ENCODE measurements around the gene TBXAS1.

Gene TBXAS1

DNA sequence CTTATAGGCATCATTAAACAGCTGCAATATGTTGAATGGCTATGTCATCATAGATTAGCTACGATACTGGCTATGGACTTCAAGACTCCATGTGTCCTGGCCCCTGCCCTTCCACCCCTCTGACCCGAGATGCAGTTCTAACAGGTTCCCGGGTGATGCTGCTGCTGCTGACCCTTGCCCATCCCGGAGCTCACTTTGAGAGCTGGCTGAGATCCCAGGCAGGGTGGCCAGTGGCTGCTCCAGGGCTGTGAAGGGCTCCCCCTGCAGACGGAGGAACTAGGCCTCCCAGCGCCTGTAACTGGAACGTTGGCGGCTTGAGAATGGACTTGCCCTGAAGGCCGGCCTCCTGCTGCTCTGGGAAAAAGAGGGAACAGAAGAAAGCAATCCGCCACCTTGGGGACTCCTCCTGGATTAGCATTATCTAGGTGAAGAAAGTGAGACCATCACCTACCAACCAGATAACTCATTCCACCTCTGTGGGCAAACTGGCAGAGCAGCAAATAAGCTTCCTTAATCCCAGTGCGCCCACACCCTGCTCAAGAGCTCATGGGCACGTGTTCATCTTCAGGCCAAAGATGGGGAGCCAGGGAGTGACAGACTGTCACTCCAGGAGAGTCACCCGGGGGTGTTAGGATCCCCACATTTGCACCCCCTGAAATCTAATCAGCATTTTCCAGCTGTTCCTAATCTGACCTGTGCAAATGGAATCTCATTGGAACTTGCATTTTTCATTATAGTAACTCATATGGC, 176.9 kb downstream of the TBXAS1 start:
- no peak for DNase-seq

DNA sequence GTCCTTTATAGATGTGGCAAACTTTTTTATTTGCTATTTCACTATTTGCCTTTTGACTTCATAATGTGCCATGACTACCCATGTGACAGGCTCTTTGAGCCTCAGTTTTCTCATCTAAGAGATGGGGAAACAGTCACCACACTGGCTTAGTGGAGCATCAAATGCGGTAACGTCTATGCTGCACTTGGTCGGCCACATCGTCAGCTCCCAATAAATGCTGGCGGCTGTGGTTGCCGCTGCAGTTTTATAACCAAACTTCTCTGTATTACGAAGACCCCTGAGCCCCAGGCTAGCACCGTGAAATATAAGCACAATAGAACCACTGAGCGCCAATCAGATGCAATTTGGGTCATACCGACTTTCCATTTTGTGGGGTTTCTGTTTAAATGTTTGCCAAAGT, 177.5 kb downstream of the TBXAS1 start:
- DNase-seq, result no peak

DNA sequence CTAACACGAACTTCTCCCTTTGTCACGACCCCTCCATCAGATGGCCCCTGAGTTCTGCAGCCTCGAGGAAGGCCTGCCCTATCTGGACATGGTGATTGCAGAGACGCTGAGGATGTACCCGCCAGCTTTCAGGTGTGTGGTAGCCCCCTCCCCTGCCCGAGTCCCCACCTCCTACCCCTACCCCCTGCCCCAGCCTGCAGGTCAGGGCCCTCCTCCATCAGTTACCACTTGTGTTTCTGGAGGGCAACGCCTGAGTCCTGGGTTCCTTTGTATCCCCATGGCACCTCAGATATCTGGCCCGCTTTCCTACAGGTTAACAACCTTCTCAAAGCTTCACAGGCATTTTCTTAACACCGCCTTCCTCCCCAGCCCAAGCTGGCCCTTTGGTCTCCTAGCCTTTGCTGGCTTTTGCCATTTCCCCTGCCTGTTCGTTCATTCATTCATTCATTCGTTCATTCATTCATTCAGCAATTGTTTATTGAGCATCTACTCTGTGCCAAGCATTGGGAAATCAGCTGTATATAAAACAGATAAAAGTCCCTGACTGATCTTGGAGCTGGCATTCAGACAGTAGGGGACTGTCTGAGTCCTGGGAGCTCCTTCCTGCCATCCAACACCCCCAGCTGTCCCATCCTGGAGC, 178.1 kb downstream of the TBXAS1 start:
- no peak for DNase-seq

DNA sequence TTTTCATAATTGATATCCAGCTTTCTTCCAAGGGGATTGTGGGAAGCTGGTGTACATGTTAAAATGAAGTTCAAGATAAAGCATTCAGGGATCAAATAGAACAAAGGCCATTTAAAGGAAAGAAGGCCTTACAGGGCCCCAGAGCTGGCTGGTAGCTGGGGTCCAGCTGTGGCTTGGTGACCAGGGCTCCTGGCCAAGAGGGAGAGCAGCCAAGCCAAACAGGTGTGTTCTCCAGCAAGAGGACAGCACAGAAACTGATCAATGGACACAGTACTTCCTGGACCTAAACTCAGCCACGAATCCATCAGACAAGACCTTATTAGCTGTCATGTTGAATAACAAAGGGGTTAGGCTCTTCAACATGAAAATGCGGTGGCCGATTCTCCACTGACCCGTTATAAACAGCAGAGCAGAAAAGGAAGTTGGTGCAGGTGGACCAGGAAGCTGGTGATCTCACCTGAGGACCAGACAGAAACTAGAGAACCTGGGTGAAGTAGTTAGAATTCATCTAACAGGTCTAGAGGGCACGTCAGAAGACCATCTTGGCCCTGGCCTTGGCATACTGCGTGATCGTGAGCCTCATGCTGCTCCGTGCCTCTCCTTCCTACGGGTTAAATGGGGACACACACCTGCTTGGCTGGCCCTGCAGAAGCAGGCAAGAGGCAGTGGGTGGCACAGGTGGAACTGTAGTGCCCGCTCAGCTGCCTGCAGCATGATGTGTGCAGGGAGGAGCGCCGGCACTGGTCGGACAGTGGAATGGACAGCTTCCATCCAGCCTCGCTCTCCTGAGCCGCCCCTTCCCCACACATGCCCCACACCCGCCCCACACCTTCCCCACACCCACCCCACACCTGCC, 179.9 kb downstream of the TBXAS1 start:
- DNase-seq, result no peak

DNA sequence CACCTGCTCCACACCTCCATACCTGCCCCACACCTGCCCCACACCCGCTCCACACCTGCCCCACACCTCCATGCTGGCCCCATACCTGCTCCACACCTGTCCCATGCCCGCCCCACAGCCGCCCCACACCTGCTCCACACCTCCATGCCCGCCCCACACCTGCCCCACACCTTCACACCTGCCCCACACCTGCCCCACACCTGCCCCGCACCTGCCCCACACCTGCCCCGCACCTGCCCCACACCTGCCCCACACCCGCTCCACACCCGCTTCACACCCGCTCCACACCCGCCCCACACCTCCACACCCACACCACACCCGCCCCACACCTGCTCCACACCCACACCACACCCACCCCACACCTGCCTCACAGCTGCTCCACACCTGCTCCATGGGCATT, 180.7 kb downstream of the TBXAS1 start:
- no peak for DNase-seq

DNA sequence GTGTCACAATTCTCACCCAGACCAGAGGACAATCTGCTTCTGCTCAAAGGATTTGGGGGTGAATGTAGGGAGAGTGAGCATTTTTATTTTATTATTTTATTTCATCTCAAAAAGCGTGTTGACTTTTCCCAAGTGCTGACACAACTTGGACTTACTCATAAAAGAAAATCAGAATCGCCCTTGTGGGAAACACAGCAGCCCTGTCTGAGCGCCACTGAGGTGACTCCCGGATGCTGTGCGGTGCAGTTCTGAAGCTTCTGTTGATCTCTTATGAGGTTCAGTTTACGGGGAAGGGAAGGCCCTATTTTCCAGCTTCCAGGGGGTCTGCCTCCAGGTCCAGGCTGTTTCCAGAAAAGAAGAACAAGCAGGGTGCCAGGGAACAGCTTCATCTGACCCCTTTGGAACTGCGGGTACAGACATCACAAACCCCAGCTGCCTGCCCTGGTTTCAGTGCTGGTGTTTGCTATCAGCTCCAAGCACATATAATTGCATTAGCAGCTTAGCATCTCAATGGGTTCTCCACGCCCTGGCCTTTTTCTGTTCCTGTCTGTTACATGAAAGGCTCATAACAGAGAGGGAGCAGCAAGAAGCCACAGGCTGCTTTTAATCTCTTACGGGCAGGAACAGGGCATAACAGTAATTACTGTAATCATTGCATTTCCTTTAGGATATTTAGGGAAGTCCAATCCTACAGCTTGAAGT, 181.3 kb downstream of the TBXAS1 start:
- no peak for DNase-seq

DNA sequence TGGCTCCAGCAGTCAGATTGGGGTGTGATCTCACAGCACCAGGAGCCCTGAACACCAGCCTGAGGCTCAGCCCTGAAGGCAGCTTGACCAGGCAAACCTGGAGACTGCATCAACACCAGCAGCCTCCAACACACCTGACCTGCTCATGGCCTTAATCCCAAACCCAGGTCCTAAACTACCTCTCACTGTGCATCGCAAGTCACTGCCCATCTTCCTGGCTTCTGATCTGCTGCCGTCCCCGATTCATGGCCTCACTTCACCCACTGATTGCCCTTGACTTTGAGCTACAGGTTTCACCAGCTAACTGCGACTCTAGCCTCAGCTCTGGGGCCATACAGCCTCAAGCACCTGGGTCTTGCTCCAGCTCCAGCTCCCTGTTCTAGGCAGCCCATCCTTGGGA, 184.6 kb downstream of the TBXAS1 start:
- DNase-seq, result no peak

DNA sequence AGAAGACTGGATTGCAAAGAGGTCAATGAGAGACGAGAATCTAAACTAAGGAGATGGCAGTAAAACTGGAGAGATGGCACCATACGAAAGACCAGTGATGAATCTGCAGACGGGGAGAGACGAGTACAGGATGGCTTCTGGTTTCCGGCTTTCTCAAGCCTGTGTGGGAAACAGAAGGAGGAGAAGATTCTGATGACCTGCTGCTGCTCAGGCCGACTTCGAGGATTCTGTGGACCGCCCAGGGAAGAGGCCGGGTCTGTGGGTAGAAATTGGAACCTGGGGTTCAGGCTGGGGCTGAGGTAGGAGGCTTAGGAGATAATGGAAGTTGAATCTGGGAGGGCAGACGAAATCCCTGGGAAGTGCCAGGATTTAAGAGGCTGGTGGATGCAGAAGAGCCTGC, 185.1 kb downstream of the TBXAS1 start:
- DNase-seq, result no peak

DNA sequence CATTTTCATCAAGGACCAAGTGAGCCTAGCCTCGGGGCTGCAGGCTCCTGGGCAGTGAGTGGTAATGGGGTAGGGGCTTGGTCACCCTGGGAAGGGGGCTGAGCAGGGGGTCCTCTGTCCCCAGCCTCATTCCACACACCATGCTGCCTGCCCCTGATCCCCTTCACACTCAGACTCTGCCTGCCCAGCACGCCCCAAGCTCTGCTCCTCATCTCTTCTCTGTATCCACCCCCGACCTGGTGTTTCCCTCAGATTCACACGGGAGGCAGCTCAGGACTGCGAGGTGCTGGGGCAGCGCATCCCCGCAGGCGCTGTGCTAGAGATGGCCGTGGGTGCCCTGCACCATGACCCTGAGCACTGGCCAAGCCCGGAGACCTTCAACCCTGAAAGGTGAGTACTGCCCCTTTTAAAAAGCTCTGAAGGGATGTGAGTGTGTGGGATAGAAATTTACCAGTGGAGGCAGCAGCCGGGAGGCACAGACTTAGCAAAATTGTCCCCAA, 186.5 kb downstream of the TBXAS1 start:
- DNase-seq, result no peak

DNA sequence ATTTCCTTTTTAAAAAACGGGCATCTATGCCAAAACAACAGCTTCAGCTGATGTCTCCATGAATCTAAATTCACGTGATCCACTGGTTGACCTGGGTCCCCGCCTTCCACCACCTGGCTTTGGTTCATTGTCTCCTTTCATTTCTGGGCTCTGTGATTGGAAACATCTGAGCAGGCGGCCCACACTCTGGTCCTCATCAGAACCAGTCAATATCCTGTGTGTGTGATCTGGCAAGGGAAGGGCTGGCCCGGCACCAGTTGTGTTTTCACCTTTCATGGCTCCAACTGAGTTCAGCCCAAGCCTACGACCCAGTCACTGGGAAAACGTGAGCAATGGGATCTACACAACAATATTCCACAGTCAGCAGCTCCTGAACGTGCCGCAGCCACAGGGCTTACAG, 187.5 kb downstream of the TBXAS1 start:
- DNase-seq, result no peak

DNA sequence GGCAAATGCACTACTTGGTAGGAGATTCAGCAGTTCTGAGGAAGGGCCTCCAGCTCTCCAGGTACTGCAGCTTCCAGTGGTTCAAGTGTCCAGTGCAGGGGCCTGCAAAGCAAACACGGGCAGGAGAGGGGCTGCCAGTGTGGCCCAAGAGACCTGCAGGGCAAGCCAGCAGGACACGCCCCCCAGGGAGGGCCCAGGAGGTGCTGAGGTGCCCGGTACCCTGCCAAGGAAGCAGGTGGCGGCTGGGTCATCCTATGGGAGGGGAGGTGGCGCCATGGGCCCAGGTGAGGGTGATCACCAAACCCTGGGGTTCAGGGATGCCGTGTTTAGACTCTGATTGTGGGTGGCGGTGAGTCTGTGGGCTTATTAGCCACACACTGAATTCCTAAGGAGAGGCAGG, 188.0 kb downstream of the TBXAS1 start:
- DNase-seq, result no peak

DNA sequence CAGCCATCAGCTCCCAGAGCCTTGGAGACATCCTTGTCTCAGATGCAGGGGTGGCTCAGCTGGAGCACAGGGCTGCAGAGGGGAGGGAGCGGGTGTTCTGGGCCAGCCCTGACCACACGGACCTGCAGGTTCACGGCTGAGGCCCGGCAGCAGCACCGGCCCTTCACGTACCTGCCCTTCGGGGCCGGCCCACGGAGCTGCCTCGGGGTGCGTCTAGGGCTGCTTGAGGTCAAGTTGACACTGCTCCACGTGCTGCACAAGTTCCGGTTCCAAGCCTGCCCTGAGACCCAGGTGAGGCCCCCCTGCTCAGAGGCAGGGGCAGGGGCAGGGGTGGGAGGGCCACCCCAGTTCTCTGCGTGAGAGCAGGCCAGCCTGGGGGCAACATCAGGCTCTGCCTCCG, 188.5 kb downstream of the TBXAS1 start:
- no peak for DNase-seq

DNA sequence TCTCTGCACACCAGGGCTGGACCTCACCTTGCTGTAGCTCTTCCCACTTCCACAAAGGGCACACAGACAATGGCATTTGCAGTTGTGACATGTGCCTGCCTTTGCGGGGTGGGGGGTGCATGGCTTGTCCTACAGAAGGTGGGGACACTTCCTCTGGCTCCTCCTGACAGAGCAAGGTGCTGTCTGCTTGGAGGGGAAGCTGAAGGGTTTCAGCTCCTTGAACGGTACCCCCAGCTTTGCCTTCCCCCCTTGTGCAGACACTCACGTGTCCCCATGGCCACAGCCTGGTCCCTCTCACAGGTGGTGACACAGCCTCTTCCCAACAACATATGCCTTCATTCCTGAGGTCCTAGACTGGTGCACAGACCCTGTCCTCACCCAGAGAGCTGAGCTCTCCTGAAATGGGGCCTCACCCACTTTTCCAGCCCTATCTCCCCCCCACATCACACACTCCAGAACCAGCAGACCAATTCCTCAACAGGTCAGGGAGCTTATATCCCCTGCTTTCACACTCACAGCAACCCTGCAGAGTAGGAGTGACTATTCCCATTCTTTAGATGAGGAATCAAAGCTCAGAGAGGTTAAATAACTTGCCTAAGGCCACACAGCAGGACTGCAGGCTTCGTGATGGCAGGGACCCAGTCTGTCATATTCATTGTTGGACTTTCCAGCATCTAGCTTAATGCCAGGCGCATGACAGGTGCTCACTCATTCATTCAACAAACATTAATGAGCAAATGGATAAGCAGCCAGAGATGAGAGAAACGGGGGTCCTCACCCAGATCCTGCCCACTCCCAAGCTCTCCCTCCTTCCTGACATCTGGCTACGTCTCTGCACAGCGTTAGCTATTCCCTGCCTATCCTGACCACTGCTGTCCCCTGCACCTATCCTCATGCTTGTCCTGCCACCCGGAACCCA, 189.3 kb downstream of the TBXAS1 start:
- DNase-seq, result no peak

DNA sequence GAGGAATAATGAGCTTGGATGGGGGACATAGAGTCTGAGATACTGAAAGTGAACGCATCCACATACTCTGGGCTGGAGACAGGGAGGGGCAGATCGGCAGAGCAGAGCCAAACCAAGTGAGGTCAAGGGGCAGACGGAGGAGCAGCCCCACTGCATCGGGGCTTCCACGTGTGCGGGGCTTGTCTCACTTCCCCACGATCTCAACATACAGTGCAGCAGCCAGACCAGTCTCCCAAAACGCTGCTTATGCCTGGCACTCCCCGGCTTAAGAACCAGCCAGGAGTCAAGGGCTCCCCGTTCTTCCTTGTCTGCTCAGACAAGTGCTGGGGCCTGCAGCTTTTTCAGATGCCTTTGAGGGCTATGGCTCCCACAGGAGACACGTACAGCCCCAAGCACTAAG, 190.1 kb downstream of the TBXAS1 start:
- DNase-seq, result no peak

DNA sequence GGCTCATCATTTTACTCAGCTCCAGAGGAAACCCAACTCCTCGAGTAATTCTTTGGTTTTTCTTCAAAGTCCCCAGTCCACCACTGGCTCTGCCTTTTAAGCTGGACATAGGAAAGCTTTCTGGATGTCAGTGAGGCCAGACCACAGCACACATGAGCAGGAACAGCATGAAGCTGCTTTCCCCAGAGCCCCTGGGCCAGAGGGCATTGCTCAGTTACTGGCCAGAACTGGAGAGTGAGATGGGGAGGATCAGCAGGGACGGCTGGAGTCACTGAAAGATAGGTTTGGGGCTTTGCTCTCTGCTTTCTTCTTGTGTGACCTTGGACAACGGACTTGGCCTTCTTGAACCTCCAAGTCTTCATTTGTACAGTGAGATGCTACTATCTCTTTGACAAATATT, 190.5 kb downstream of the TBXAS1 start:
- no peak for DNase-seq

DNA sequence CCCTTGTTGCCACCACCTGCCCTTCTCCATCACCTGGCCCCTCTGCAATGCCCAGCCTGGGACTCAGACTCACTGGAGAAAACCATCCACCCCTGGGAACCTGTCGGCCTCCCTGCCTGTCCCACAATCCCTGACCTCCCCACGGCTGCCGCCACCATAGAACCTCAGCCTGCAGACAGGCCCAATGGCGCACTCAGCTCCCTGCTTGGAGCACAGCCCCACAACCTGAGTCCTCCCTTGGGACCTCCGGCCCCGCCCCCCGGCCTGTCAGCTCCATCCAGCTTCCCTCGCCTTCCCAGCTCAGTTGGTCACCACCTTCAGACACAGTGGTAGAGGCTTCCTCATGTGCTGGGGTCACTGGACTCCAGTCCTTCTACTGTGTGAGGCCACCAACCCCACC, 192.5 kb downstream of the TBXAS1 start:
- no peak for DNase-seq

DNA sequence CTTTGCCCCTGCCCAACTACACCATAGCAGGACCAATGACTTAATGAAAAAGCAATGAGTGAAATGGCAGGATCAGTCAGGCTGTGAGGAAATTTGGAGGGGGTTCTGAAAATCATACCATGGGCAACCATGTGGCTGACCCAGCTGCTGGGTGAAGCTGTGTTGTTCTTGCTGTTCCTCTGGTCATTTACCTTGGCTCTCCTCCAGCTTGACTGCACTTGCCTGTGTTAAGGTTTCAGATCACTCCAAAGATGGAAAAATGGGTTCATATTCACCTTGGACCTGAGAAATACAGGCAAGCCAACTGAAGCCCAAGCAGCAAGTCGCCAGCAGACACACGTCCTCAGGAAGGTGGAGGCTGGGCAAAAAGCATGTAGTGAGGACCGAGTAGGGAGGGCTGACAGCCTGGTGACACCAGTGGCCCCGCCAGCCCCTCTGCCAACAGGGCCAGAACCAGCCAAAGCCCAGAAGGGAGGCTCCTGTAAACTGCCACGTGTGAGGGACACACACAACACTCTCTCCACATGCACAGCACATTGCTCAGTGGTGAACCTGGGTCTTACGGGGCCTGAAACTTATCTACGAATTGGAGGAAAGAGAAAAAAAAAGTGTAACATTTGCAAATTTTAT, 193.6 kb downstream of the TBXAS1 start:
- DNase-seq, result no peak

DNA sequence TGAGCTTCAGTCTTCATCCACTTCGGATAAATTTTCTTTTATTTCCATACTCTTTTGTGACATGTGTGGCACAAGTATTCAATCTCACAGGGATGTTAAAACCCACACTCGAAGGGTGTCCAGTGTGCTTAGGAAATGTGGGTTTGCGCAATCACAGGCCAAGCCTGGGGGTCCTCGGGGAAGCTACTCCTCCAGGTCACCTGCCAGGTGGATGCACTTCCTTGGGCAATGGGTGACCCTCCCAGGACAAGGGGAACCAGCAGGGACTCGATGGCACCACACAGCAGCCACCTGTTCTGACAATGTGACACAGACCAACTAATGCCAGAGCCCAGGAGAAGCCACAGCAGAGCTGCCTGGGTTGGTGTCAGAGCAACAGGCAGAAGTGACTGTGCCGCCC, 194.7 kb downstream of the TBXAS1 start:
- DNase-seq, result no peak

DNA sequence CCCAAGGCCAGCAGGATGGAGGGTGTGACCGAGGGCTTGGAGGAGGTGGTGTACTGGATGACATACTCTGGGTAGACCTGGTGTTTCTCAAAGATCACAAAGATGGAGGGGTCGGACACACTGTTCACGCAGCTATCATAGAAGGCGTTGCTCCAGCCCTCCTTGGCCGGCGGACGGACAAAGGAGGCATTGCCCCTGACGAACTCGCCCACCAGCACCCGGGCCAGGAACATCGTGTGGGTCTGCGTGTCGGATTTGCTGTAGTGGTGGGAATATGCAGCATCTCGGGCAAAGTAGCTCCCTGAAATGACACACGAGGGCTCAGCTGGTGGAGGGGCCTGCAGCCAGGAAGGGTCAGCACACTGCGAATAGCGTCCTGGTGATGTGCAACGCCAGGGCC, 195.5 kb downstream of the TBXAS1 start:
- DNase-seq, result no peak

DNA sequence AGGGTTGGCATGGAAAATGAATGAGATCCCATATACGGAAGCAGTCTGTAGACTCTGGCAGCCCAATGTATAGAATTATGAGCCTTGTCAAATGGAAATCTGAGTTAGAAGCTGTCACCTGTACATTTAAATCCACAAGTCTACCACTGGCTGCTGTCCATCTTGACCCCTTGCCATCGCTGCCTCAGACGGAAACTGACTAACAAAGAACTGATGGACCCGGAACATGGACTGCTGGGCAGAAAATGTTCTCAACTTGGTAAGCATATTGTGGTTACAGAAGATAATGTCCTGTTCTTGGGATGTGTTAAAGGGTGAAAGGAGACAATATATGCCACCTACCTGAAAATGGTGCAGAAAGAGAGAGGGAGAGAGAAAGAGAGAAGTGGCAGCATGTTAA, 196.2 kb downstream of the TBXAS1 start:
- no peak for DNase-seq

DNA sequence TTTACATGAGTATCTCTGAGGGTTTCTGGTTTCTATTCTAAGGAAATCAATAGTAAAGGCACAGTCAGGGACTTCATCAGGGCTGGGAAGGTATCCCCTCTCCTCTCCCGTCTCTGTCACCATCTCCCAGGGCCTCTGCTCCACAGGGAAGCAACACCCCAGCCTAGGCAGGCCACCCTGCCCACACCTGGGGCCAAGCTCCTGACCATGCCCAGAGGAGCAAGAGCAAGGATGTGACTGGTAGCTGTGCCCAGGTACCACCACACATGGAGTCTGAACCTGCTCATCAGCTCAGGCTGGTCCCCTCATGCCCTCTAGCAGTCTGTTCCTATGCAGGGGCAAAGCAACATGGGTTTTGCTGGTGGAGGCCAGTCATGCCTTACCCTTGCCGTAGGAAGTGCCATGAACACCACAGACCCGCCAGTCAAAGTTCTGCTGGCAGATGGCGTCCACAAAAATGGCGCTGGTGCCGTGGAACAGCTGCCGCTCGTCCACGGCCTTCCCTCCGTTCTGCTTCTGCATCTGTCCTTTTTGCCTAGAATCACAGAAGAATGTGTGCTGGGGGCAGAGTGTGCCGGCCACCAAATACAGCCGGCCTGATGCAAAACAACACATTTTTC, 196.9 kb downstream of the TBXAS1 start:
- DNase-seq, result no peak

Measured in effector CD4-positive, alpha-beta T cell (primary cell).